ENCODE results near the gene MSRB3.

- TF ChIP-seq, protein P1, sequence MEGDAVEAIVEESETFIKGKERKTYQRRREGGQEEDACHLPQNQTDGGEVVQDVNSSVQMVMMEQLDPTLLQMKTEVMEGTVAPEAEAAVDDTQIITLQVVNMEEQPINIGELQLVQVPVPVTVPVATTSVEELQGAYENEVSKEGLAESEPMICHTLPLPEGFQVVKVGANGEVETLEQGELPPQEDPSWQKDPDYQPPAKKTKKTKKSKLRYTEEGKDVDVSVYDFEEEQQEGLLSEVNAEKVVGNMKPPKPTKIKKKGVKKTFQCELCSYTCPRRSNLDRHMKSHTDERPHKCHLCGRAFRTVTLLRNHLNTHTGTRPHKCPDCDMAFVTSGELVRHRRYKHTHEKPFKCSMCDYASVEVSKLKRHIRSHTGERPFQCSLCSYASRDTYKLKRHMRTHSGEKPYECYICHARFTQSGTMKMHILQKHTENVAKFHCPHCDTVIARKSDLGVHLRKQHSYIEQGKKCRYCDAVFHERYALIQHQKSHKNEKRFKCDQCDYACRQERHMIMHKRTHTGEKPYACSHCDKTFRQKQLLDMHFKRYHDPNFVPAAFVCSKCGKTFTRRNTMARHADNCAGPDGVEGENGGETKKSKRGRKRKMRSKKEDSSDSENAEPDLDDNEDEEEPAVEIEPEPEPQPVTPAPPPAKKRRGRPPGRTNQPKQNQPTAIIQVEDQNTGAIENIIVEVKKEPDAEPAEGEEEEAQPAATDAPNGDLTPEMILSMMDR (IDR thresholded peaks at IDR 0.05): no peak
- no peak for TF ChIP-seq POLR2A (IDR thresholded peaks at IDR 0.05)
These were observed 191.8 kb downstream of the MSRB3 start for GRCh38 chr12:65470256-65470655.
